GM19351 (cell line): Measurements from ENCODE around the gene PRSS27.
"Not testable (repeated sequence)": the region's sequence is repeated elsewhere in the genome, so short reads cannot be mapped to it uniquely, and the experiment has no call there.

Experiments used
- ATAC-seq: cut with Tn5 transposase; IDR thresholded peaks from one replicate; pipeline ENCODE4 v1.9.1; 2021; ENCODE audit warnings: mild to moderate bottlenecking, moderate library complexity; ENCODE audit not compliant: unreplicated experiment

Gene PRSS27

DNA sequence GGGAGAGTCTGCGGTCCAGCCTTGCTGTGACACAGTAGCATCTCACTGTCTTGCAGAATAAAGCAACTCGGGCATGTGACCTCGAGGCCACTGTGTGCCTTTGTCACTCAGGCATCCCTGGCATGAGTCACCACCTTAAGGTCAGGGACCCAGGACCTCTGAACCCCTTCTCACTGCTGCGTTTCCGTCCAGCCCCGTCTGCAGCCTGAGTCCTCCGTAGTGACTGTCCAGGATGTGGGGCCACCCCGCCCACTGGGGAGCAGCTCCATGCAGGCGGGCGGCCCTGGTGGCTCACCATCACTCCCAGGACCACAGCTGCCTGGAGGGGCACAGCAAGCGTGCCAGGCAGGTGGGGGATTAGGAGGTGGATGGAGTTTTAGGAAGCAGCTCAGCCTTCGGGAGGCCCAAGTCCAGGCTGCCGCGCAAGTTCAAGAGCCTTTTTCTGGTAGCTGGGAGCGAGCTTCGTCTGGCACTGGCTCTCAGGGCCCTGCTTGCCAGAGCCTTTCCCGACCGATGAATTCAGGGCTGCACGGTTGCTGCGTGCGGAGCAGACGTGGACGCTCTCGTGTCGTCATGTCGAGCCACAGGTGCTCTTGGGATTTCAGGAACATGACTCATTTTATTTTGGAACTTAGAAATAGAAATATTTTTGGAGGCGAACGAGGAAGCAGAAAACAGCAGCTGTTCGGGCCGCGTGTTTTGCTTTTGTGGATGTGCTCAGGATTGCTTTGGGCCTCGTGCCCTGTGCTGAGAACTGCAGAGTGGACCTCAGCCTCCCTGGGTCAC, 20.9 kb downstream of the PRSS27 start:
- no peak for ATAC-seq

DNA sequence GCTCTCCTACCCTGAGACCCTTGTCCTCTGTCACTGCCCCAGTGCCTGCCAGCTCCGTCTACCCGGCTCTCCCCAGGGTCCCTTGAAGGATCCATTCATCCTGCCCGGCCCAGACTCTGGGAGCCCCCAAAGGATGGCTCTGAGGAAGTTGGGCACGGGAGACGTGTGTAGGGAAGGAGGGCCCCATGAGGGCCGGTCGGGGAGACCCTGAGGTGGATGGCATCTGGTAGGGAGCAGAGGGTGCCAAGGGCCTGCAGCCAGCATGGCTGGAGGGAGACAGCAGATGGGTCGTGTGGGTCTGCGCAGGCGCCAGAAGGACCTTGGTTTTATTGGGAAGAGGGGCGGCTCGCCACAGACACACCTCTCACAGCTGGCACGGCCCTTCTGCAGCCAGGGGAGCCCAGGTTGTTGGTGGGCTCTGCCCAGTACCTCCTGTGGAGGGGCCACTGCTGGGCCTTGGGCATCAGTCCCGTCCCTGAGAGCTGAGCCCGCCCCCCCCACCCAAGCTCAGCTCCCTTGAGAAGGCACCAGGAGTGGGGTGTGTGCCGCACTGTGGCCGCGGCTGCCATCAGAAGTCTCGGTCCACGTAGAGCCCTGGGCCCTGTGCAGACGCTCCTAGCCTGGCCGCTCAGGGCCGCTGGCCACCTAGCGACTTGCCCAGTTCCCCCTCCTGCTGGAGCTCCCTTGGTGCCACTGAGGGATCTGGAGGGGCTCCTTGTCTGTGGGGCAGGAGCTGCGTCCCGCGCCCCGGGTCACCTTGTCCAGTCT, 21.7 kb downstream of the PRSS27 start:
- ATAC-seq: no peak

DNA sequence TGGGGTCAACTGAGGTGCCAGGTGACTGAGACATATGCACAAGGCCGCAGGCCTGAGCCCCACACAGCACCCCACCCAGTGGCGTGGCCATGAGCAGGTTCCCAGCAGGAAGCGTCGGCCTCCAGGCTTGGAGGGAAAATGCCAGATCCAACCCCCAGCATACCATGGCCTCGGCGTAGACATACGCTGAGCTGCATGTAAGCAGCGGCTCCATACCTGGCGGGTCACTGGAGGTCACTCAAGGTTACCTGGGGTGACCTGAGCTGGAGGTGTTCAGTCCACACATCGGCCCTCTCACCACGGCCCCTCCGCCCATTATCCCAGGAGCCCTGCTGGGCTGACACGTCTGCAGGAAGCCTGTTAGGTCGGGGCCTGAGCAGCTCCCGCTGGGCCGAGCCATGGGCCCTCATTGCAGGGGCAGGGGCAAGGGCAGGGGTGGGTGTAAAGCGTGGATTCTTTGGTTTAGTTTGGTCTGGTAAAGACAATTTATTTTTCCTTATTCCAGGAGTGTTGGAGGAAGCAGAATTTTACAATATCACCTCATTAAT, 22.5 kb downstream of the PRSS27 start:
- ATAC-seq: no peak

DNA sequence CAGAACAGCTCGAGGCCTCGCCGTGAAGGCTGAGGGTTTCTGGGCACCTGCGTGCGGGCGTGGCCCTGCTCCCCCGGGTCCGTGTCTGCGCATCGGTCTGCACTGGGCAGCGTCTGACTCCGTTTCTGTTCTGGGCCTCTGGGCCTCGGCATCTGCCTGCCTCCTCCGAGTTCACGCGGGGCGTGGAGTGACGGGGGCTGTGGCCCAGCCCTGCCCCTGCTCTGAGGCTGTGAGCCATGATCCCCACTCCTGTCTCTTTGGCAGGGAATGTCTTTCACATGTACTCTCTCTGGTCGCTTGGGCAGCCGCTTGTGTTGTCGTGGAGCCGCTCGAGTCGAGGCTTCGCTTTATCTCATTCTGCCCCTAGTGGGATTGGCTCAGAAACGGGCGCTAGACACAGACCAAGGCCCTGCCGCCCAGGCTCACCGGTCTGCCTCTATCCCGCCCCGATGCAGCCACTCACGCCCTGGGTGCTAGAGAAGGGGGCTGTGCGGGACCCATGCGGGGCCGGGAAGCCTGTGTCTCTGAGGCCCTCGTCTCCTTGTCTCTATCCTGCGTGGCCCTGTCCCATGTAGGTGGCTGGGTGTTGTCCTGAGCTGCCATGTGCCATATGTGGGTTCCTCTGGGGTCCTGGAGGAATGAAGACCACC, 23.3 kb downstream of the PRSS27 start:
- ATAC-seq: not testable (repeated sequence)

DNA sequence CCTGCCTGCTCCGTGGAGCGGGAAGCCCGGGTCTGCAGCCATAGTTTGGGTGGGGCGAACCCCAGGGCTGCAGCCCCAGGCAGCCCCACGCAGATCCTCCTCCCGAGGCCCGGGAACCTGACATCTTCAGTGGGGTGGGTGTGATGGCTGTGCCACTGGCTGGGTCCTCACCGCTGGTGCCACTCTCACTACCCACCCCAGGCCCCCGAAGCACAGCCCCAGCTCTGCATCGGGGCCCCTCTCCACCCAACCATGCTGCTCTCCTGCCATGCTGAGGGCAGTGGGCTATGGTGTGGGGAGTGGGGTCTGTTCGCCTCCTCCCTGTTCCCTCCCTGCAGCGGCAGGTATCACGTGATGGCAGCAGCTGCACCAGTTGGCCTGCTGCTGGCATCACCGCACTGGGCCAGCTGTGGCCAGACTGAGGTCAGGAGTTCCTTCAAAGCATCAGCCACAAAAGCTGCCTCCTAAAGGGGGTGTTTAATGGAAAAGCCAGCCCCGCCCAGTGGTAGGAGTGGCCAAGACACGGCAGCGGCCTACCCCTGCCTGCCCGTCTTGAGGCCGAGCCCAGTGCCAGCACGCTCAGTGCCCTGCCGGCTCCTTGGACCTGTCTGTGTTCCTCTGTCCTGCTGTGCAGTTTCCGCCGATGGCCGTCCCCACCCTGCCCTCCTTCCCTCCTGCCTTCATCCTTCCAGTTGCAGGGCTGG, 26.9 kb downstream of the PRSS27 start:
- ATAC-seq: no peak

DNA sequence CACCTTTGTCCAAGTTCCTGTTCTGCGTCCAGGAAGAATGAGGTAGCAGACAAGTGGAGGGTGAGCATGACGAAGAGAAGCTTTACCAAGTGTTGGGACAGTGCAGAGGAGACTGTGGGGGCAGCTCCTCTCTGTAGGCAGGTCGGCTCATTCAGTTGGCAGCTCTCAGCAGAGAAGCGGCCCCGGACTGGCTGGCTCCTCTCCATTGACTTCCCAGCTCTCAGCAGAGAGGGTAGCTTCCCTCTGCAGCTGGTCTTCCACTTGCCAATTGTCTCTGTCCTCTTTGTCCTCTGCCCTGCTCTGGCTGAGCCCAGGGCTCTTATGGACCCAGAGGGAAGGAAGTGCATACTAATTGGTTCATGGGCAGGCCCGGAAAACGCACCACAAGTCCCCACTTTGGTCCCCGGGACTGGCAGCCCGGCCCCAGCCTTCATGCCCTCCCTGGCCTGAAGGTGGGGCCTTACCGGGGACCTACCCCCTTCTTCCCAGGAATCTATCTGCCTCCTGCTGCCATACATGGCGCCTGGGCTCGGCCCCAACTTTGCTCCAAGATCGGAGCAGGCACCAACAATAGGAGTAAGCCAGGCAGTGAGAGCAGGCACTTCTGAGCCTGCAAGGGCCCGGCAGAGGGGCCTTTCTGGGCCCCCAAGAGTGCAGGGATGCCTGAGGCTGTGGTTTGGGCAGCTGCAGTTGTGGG, 27.6 kb downstream of the PRSS27 start:
- ATAC-seq: no peak

DNA sequence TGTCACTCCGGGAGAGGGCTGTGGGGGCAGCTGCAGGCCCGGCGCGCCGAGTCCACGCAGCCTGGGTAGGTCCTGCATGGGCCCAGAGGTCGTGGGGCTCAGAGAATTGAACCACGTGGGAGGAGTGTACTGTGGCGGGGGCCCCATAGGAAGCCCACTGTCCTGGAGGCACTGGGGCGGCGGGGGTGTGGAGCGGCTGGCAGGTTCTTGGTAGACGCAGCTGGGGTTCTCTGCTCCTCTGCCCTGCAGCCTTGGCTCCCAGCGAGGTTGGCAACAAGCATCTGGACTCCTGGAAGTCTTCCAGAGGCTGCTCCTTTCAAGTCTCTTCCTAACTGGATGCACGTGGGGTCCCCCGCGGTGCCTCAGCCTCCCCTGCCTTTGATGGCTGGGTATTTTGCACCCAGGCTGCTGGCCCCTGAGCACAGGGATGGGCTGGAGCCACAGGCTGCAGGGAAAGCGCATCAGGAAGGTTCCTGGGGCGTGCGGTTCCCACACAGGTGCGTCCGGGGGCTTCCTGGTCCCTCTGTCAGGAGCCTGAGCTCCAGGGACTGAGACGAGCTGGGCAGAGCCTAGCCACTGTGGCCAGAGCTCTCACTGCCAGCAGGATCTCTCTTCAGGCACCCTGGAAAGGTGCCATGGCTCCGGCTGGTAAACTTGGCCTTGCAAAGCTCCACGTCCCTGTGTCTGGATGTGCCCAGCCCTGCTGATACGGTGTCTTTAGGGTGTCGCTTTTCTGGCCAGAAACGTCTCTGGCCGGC, 28.4 kb downstream of the PRSS27 start:
- ATAC-seq: no peak

DNA sequence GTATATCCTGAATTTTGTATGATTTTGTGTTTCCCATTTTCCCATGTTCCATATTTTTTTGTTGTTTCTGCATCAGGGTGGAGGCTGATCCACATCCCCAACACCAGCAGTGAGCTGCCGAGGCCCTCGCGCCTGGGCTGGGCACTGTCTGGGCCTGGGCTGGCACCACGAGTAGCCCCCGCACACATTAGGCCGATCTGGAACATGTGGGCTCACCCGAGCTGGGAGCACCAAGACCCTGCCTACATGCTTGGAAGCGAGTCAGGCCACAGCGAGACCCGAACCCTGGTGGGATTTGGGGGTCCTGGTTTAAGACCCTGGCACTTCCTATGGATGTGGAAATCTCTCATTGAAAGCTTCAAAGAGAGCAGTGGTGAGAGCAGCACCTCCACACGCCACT, 29.2 kb downstream of the PRSS27 start:
- ATAC-seq: no peak

DNA sequence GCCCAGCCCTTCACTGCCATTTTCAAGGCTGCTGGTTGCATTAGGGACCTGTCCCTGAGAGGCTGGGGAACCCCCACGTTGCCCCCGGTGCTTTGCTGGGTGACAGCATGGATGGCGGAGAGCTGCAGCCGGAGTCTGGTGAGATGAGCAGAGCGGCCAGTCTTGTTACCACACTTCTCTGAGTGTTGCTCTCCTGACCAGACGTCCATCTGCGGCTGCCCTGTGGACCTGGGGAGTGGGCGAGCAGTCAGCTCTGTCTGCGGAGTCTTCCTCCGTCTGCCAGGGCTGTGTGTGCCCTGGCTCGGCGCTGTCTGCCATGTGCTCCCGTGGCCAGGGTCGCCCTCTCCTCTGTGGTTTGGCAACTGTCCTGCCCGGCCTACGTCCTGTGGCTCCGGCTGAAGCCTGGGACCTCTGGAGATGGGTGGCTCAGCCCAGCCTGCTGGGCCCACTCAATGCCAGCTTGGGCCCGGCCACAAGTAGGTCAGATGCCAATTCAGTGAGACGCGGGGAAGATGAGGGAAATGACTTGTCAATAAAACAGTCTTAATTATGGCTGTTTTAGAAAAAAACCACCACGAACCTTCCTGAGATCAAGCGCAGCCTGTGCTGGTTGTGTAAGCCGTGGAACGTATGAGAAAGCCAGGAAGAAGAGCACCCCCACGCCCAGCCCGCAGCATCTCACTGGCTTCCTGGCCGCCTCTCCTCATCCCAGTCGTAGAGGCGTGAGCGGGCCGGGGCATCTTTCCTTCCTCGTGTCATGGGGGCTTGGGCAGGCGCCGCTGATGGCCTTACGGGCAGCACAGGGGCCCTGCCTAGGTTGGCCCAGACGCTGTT, 29.8 kb downstream of the PRSS27 start:
- no peak for ATAC-seq

DNA sequence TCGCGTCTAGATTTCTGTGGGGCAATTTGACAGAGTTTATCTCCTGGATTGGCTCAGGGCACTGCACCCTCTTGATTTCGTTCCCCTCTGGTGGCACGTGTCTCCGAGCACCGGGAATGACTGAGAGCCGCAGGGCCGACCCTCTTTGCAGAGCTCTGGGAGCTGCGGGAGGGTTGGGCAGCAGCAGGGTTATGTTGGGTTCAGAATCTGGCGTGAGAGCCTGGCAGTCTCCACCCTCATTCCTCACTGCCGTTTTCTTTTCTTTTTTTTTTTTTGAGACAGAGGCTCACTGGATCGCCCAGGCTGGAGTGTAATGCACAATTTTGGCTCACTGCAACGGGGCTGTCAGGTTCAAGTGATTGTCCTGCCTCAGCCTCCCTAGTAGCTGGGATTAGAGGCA, 30.6 kb downstream of the PRSS27 start:
- not testable (repeated sequence) for ATAC-seq

DNA sequence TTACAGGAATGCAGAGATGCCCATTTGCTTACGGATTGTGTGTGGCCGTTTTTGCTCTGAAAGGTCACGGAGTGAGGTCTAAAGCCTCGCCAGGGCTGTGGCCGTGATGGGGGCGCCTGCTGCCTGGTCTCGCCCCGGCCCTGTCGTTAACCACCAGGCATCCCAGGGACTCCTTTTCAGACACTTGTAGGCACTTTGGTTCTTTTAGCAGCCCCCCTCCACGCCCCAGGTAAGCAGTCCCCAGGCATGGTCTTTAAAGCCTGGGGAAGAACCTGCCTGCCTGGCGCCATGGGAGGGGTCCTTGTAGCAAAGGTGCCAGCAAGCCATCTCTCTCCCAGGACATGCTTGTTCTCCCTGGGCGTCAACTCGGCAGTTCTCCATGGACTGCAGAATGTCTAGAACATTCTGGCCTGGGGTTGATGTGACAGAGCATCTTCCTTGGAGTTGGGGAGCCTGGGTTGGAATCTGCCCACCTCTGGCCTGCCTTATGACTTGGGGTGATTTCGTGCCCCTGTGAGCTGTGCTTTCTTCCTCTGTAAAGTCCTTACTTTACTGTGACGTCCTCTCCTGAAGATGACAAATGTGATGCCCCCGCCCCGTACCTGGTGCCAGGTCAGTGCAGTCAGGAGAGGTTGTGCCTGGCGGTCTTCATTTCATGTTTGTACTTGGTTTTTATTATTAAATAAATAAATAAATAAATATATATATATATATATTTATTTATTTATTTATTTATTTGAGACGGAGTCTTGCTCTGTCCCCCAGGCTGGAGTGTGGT, 32.3 kb downstream of the PRSS27 start:
- peak; percentile 3 for ATAC-seq

DNA sequence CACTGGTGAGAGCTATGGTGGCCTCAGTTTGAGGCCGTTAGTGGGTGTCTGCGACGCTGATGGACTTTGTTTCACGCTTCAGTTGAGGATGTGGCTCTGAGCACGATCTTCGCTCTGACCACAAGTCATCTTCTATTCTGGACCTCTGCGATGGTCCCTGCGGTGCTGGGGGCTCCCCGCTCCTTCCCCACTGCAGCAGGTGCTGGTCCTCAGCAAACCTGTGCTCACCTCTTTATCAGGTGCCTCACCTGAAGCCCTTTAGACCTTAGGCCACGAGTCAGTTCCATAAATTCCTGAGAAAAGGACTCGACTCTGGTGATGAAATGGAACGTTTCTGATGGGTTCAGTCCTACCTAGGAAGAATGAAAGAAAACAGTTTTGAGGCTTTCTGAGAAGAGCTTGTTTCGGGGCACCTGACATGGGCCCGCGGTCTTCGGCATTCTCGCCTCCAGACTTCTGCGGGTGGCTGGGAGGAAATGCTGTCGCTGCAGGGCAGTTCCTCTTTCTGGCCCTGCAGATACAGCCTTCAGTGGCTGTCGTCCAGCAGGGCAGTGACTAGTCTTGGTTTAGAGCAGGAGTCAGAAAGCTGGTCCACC, 33.0 kb downstream of the PRSS27 start:
- peak; percentile 52 for ATAC-seq

DNA sequence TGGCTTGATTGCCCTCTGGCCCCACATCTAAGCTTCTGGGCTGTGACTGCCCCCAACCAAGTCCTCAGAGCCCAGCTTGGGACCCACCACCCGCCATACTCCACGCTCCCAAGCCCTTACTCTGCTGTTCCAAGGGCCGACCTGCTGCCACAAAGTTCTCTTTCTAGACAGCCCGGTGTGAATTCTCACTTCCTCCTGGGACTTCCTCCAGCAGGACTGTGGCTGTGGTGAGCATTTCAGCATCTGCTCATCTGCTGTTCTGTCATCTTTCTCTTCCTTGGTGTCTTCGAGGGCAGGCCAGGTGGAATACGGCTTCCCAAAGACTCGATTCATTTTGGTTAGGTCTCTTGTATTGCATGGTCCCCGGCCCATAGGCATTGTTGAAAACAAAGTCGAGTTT, 33.9 kb downstream of the PRSS27 start:
- peak; percentile 31 for ATAC-seq

DNA sequence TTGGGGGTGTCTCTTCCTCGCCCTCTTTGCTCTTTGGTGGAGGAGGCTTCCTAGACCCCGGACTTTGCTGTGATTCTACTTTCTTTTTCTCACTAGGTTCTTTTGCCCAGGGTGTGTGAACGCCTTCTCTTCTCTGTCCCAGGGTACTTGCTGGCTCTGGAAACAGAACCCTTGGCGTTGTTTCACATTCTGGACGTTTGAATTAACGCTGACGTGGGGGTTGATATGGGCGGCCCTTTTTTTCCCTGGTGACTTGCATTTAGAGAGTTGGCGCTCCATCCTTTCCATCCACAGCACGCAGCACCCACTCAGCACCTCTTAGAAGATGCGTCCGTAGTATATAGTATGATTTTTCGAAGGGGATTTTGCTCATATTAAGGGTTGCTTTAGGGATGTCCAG, 37.0 kb downstream of the PRSS27 start:
- ATAC-seq: not testable (repeated sequence)

DNA sequence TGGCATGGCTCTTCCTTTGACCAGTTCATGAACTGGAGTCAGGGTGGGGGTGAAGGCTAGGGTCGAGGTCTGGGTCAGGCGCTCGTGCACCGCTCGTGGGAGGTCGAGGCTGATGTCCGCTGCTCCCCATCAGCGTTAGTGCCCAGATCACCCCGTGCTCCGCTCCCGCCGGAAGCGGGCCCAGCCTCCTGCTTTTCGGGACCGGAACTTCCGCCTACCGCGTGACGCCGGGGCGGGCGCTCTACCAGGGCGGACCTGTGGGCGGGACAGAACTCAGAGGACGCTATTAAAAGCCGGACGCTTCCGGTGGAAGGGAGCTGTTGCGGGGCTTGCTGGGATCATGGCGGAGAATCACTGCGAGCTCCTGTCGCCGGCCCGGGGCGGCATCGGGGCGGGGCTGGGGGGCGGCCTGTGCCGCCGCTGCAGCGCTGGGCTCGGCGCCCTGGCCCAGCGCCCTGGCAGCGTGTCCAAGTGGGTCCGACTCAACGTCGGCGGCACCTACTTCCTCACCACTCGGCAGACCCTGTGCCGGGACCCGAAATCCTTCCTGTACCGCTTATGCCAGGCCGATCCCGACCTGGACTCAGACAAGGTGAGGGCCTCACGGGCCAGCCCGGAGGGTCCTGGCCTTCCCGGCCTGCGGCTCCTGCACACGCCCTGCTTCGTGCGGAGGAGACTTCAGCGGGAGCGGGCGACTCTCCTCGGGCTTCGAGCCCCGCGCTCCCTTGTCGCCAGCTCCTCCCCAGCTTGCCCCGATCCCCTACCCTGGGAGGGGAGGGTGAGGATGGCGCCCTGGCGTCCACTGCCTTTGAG, 37.6 kb downstream of the PRSS27 start, which contains the start of gene KCTD5:
TSS of gene KCTD5 (plus strand) at position 315 of the 813 bp plus-strand sequence. CDS start at position 341, 26 bp downstream.
- peak; percentile 56 for ATAC-seq

DNA sequence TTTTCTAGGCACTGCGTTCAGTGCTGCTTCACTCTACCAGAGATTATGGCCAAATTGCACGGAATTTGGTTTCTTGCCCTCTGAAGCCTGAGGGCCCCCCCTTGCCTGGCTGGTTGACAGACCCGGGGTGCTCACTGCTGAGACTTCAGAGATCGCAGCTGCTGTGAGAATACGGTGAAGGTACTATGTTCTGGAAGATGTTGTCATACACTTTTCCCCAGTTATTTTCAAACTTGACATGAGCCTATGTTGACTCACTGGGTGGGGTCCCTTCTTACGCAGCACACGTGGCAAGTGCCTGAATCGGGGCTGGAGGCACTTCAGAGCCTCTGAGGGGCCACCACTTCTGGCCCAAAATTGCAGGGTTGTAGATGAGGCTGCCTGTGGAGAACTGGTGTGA, 39.7 kb downstream of the PRSS27 start:
- ATAC-seq: not testable (repeated sequence)
